ENCODE measurements around the gene ARL15. TPM values are rescaled to one million over a fixed set of nuclear protein-coding genes. Genes with fewer than 3 reads are reported as not detected.

The ARL15 gene
- total RNA-seq, 1 experiment from 2014 or later: 6.9 TPM

DNA sequence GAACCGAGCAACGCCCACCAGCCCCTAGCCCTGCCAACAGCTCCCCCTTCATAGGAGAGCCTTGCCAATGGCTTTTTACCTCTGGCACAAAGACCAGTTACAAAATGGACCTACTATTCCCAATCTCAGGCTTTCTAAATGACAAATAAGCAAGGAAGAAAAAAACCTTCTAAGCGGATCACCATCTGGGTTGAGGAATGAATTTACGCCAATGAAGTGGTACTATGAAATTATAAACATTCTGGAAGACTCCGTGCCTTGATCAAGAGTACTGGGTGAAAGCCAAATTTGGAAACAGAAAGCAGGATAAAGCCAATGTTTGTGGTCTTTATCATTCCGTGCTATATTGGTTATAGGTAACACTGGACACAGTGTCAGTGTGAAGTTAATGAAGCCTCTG is 378.0 kb downstream of the ARL15 start:
- no peaks in the 10 kb centered on the region for H3K27me3 ChIP-seq (ENCODE audit: low read length)
- no peaks in the 10 kb centered on the region for H3K36me3 ChIP-seq (ENCODE audit: low read depth, low read length)
- H3K9me3 ChIP-seq (ENCODE audit: low read length): no peaks in the 10 kb centered on the region
- no peaks in the 10 kb centered on the region for H4K20me1 ChIP-seq (ENCODE audit: low read length)
- POLR2A ChIA-PET (ENCODE audit: unreplicated experiment): no interaction called here
- no TSS peak for BruUV-seq (replicated peaks)
- DNase-seq (no peak), ATAC-seq (no peak)
- H3K79me2 ChIP-seq (ENCODE audit: low read length): no peaks in the 10 kb centered on the region
- H3K9me2 ChIP-seq (replicated peaks; ENCODE audit: low read length): no peaks in the 10 kb centered on the region
- no peak overlapping the region for H3K4me2 ChIP-seq (ENCODE audit: low read length)
- H2AFZ ChIP-seq (ENCODE audit: low read length): no peak overlapping the region
- H3K27ac ChIP-seq (ENCODE audit: low read length): no peak overlapping the region
- CTCF ChIA-PET: no interaction called here
- no peaks in the 10 kb centered on the region for H3K4me1 ChIP-seq (ENCODE audit: insufficient read depth, low read length)
- no peak overlapping the region for H3K4me3 ChIP-seq (ENCODE audit: low read length)
- intact Hi-C loops (cut with micrococcal nuclease): no loop called here
- no peaks in the 10 kb centered on the region for H3F3A ChIP-seq (ENCODE audit: low read length, unreplicated experiment)
- TF ChIP-seq EZH2 (IDR thresholded peaks at IDR 0.05; ENCODE audit: low read length, unreplicated experiment) (no peak), EZH2phosphoT487 (IDR thresholded peaks at IDR 0.05; ENCODE audit: borderline replicate concordance, low read length) (no peak)
- TF ChIP-seq, protein P1, sequence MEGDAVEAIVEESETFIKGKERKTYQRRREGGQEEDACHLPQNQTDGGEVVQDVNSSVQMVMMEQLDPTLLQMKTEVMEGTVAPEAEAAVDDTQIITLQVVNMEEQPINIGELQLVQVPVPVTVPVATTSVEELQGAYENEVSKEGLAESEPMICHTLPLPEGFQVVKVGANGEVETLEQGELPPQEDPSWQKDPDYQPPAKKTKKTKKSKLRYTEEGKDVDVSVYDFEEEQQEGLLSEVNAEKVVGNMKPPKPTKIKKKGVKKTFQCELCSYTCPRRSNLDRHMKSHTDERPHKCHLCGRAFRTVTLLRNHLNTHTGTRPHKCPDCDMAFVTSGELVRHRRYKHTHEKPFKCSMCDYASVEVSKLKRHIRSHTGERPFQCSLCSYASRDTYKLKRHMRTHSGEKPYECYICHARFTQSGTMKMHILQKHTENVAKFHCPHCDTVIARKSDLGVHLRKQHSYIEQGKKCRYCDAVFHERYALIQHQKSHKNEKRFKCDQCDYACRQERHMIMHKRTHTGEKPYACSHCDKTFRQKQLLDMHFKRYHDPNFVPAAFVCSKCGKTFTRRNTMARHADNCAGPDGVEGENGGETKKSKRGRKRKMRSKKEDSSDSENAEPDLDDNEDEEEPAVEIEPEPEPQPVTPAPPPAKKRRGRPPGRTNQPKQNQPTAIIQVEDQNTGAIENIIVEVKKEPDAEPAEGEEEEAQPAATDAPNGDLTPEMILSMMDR (conservative IDR thresholded peaks at IDR 0.05; ENCODE audit: low read depth, low read length): no peak
- H3K9ac ChIP-seq (ENCODE audit: low read length): no peak overlapping the region

DNA sequence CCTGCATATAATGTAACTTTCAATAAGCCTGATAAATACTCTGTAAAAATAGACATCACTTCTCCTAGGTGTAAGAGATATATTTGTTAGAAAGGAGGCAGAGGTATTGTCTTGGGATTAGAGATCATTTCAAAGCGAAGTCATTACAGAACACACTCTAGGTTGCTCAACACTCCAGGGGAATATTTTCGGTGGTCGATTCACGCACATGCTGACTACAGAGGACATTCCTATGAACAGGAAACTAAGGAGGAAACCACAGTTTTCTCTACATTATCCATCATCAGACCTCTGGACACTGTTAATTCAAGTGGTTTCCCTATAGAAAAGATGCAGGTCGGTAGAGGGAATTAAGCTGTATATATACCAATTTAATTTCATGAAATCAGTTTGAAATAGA is 379.9 kb downstream of the ARL15 start:
- BruUV-seq (replicated peaks): no TSS peak
- Histone ChIP-seq H3K79me2 (ENCODE audit: low read length) (no peaks in the 10 kb centered on the region), H3K27me3 (ENCODE audit: low read length) (no peaks in the 10 kb centered on the region), H3K27ac (ENCODE audit: low read length) (no peak overlapping the region), H3K9me3 (ENCODE audit: low read length) (no peaks in the 10 kb centered on the region), H3K4me2 (ENCODE audit: low read length) (no peak overlapping the region), H2AFZ (ENCODE audit: low read length) (no peak overlapping the region), H3K9ac (ENCODE audit: low read length) (no peak overlapping the region), H4K20me1 (ENCODE audit: low read length) (no peaks in the 10 kb centered on the region), H3K4me1 (ENCODE audit: insufficient read depth, low read length) (no peaks in the 10 kb centered on the region), H3F3A (ENCODE audit: low read length, unreplicated experiment) (no peaks in the 10 kb centered on the region), H3K4me3 (ENCODE audit: low read length) (no peak overlapping the region), H3K9me2 (replicated peaks; ENCODE audit: low read length) (no peaks in the 10 kb centered on the region), H3K36me3 (ENCODE audit: low read depth, low read length) (no peaks in the 10 kb centered on the region)
- ATAC-seq (no peak), DNase-seq (no peak)
- ChIA-PET POLR2A (ENCODE audit: unreplicated experiment) (interaction anchor here (0.7 kb wide), 1 partner anchor 635 kb away, joined by 3 read pairs; no protein-coding TSS in a partner anchor), CTCF (no interaction called here)
- intact Hi-C loops (cut with micrococcal nuclease): no loop called here
- TF ChIP-seq EZH2 (IDR thresholded peaks at IDR 0.05; ENCODE audit: low read length, unreplicated experiment) (no peak), EZH2phosphoT487 (IDR thresholded peaks at IDR 0.05; ENCODE audit: borderline replicate concordance, low read length) (no peak)
- TF ChIP-seq, protein P1 (conservative IDR thresholded peaks at IDR 0.05; ENCODE audit: low read depth, low read length): no peak

DNA sequence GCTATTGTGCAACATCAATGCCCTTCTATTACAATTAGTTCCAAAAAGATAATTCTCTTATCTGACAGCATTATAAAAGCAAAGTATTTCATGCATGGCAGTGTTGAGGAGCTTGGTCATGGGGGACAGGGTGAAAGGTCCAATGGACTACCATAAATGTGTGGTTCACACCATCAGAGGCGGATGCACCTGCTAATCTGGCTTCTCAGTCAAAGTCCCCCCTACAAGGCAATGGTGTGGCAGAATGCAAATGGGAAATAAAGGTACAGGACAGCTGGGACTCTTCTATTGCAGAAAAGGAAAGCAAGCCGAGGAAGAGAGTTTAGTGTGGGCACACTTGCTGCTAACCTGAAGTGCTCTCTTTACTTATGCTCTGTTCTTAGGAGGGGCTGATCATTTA is 380.8 kb downstream of the ARL15 start:
- POLR2A ChIA-PET (ENCODE audit: unreplicated experiment): no interaction called here
- Histone ChIP-seq H3F3A (ENCODE audit: low read length, unreplicated experiment) (no peaks in the 10 kb centered on the region), H3K4me2 (ENCODE audit: low read length) (no peak overlapping the region), H3K4me1 (ENCODE audit: insufficient read depth, low read length) (no peaks in the 10 kb centered on the region), H3K9ac (ENCODE audit: low read length) (no peak overlapping the region), H3K27ac (ENCODE audit: low read length) (no peak overlapping the region), H3K4me3 (ENCODE audit: low read length) (no peak overlapping the region), H3K9me2 (replicated peaks; ENCODE audit: low read length) (no peaks in the 10 kb centered on the region), H4K20me1 (ENCODE audit: low read length) (no peaks in the 10 kb centered on the region), H3K36me3 (ENCODE audit: low read depth, low read length) (no peaks in the 10 kb centered on the region), H3K79me2 (ENCODE audit: low read length) (no peaks in the 10 kb centered on the region), H3K27me3 (ENCODE audit: low read length) (no peaks in the 10 kb centered on the region), H3K9me3 (ENCODE audit: low read length) (no peaks in the 10 kb centered on the region), H2AFZ (ENCODE audit: low read length) (no peak overlapping the region)
- DNase-seq (no peak), ATAC-seq (no peak)
- TF ChIP-seq EZH2 (IDR thresholded peaks at IDR 0.05; ENCODE audit: low read length, unreplicated experiment) (no peak), EZH2phosphoT487 (IDR thresholded peaks at IDR 0.05; ENCODE audit: borderline replicate concordance, low read length) (no peak)
- TF ChIP-seq, protein P1 (conservative IDR thresholded peaks at IDR 0.05; ENCODE audit: low read depth, low read length): no peak
- no TSS peak for BruUV-seq (replicated peaks)
- intact Hi-C loops (cut with micrococcal nuclease): no loop called here
- CTCF ChIA-PET: no interaction called here

All from PC-3 (cell line).